K562 (cell line): ENCODE results near the gene FES. TPM values are rescaled to one million over a fixed set of nuclear protein-coding genes. Genes with fewer than 3 reads are reported as not detected.

Experiments
- ATAC-seq: fragments of 200-7000 bp; cut with Tn5 transposase; 3 replicates; pipeline ENCODE4 v1.9.1; 2020; ENCODE audit warnings: moderate library complexity
- BruUV-seq: library from RNA; stranded (reverse); fragments of 400-500 nt; replicated peaks from 2 replicates; lab custom pipeline; 2021; lab: Mats Ljungman, UMichigan
- CTCF ChIA-PET: fragments of 300-600 bp; formaldehyde crosslinking; extraction: SDS; loops from one replicate; lab custom pipeline; 2021; ENCODE audit warnings: low intra/inter-chr PET ratio; lab: Yijun Ruan, JAX
- POLR2A ChIA-PET: fragments of 300-600, 350-650 bp; sonication (Branson Sonifier 250); formaldehyde crosslinking; extraction: SDS; loops from one replicate; lab custom pipeline; 2021; ENCODE audit warnings: antibody characterized with exemption, inconsistent platforms; lab: Yijun Ruan, JAX
- DNase-seq, 4 experiments: peaks; one replicate each; pipeline versions ENCODE4 v3.0.0 to v3.0.0-alpha.2; 2011 to 2018; ENCODE audit warnings: low spot score in 3 of 4, mixed read lengths in 3 of 4; ENCODE audit errors: extremely low read depth in 1 of 4
- FAIRE-seq: peaks from 2 replicates; lab custom pipeline; 2011; peaks lifted over from hg19 to GRCh38; lab: Jason Lieb, UNC
- H2AFZ ChIP-seq: 2 replicates; pipeline ENCODE4 v1.6.0; 2011; ENCODE audit warnings: low read depth, low read length, control low read depth, inconsistent platforms
- H3K27ac ChIP-seq: fragments of 200-600 bp; 3 replicates; pipeline ENCODE4 v1.8.0; 2011; ENCODE audit warnings: low read depth, mild to moderate bottlenecking, control low read depth, inconsistent platforms, low read length, moderate library complexity, mixed read lengths; ENCODE audit errors: extremely low read depth
- H3K27me3 ChIP-seq, 2 experiments: fragments of 300-600 bp in 1 of 2; 2 replicates in 1 of 2; 3 replicates in 1 of 2; pipeline versions ENCODE4 v1.6.0 to v1.8.0; 2011; ENCODE audit warnings: inconsistent platforms in 2 of 2, low read length in 2 of 2, mild to moderate bottlenecking in 1 of 2, mixed read lengths in 1 of 2, moderate library complexity in 1 of 2; ENCODE audit not compliant: control insufficient read depth in 2 of 2, insufficient read depth in 2 of 2
- H3K36me3 ChIP-seq: fragments of 300-600 bp; 3 replicates; pipeline ENCODE4 v1.8.0; 2011; ENCODE audit warnings: mild to moderate bottlenecking, low read length, inconsistent platforms; ENCODE audit not compliant: control insufficient read depth, insufficient read depth
- H3K4me1 ChIP-seq, 2 experiments: fragments of 200-600 bp in 1 of 2; replicated peaks in 1 of 2; 2 replicates in 1 of 2; 3 replicates in 1 of 2; pipeline versions ENCODE4 v1.5.1 to v1.8.0; 2011; ENCODE audit warnings: inconsistent platforms in 2 of 2, low read length in 2 of 2, mild to moderate bottlenecking in 1 of 2, mixed read lengths in 1 of 2, moderate library complexity in 1 of 2; ENCODE audit not compliant: control insufficient read depth in 2 of 2, insufficient read depth in 2 of 2
- H3K4me2 ChIP-seq: 2 replicates; pipeline ENCODE4 v1.6.1; 2011; ENCODE audit warnings: low read length, control low read depth, inconsistent platforms, mixed read lengths; ENCODE audit not compliant: insufficient read depth
- H3K4me3 ChIP-seq: fragments of 200-600 bp; sonication (generic), shearing (Covaris generic); 2 replicates; pipeline ENCODE4 v1.5.1; 2016; ENCODE audit warnings: control low read depth, inconsistent platforms
- H3K79me2 ChIP-seq: fragments of 200-600 bp; 3 replicates; pipeline ENCODE4 v1.8.0; 2011; ENCODE audit warnings: low read length, inconsistent platforms; ENCODE audit not compliant: control insufficient read depth, insufficient read depth
- H3K9ac ChIP-seq, 2 experiments: 2 replicates each; pipeline versions ENCODE4 v1.6.0 to v1.6.1; 2011; ENCODE audit warnings: low read depth in 2 of 2, low read length in 2 of 2, control low read depth in 1 of 2, inconsistent platforms in 1 of 2, mild to moderate bottlenecking in 1 of 2, mixed read lengths in 1 of 2; ENCODE audit not compliant: insufficient read depth in 1 of 2
- H3K9me1 ChIP-seq: one replicate; pipeline ENCODE4 v1.6.0; 2011; ENCODE audit warnings: inconsistent platforms, mild to moderate bottlenecking, low read length, moderate library complexity; ENCODE audit not compliant: control insufficient read depth, insufficient read depth
- H3K9me3 ChIP-seq: replicated peaks from 2 replicates; pipeline ENCODE4 v1.5.1; 2011; ENCODE audit warnings: low read depth, low read length, inconsistent platforms; ENCODE audit not compliant: control insufficient read depth, insufficient read depth
- H4K20me1 ChIP-seq: replicated peaks from 2 replicates; pipeline ENCODE4 v1.6.1; 2011; ENCODE audit warnings: low read length, inconsistent platforms, mixed read lengths; ENCODE audit not compliant: control insufficient read depth, insufficient read depth
- ARHGAP35 ChIP-seq: fragments of 450-650 bp; IDR thresholded peaks from 2 replicates; pipeline ENCODE4 v1.6.1; 2018; ENCODE audit not compliant: partially characterized antibody
- CCNT2 ChIP-seq: IDR thresholded peaks from 2 replicates; pipeline ENCODE4 v1.6.1; 2011; ENCODE audit warnings: borderline replicate concordance, low read depth, mild to moderate bottlenecking, moderate library complexity, mixed read lengths, low read length; ENCODE audit not compliant: insufficient read length; ENCODE audit errors: extremely low read depth
- DPF2 ChIP-seq: fragments of 450-650 bp; IDR thresholded peaks from 2 replicates; pipeline ENCODE4 v1.6.1; 2016
- E2F8 ChIP-seq: fragments of 450-650 bp; IDR thresholded peaks from 2 replicates; pipeline ENCODE4 v1.7.1; 2018; ENCODE audit warnings: mild to moderate bottlenecking, low read depth; ENCODE audit not compliant: partially characterized antibody
- ETS2 ChIP-seq: IDR thresholded peaks from 2 replicates; pipeline ENCODE4 v1.6.1; 2016; ENCODE audit warnings: borderline replicate concordance, missing genetic modification characterization, mild to moderate bottlenecking, moderate library complexity, missing compliant biosample characterization; ENCODE audit not compliant: poor library complexity, severe bottlenecking
- HDAC2 ChIP-seq: fragments of 450-650 bp; IDR thresholded peaks from 2 replicates; pipeline ENCODE4 v1.6.1; 2016; ENCODE audit warnings: mild to moderate bottlenecking
- KAT7 ChIP-seq: sonication (generic); formaldehyde crosslinking; IDR thresholded peaks from 2 replicates; pipeline ENCODE4 v1.8.0; 2022; ENCODE audit warnings: missing genetic modification reagents, mild to moderate bottlenecking, borderline replicate concordance
- MTA1 ChIP-seq: fragments of 450-650 bp; IDR thresholded peaks from 2 replicates; pipeline ENCODE4 v1.6.1; 2017; ENCODE audit warnings: borderline replicate concordance
- NCOA2 ChIP-seq, 2 experiments: fragments of 450-650 bp; IDR thresholded peaks; 2 replicates each; pipeline ENCODE4 v1.6.1; 2018; ENCODE audit warnings: mild to moderate bottlenecking in 2 of 2, moderate library complexity in 1 of 2; ENCODE audit not compliant: partially characterized antibody in 2 of 2
- NFATC3 ChIP-seq: fragments of 450-650 bp; IDR thresholded peaks from 2 replicates; pipeline ENCODE4 v1.6.1; 2017; ENCODE audit warnings: mild to moderate bottlenecking
- RBM14 ChIP-seq: fragments of 200-400 bp; formaldehyde crosslinking; IDR thresholded peaks from 2 replicates; pipeline ENCODE4 v1.6.1; 2018; ENCODE audit warnings: low read depth, mild to moderate bottlenecking, low read length, moderate library complexity, borderline replicate concordance; ENCODE audit not compliant: insufficient read depth
- RNF2 ChIP-seq: sonication (generic); IDR thresholded peaks from 2 replicates; pipeline ENCODE4 v1.6.1; 2016
- SREBF1 ChIP-seq: fragments of 150-350 bp; IDR thresholded peaks from 2 replicates; pipeline ENCODE4 v1.6.1; 2014; ENCODE audit warnings: antibody characterized with exemption, low read depth, low read length, borderline replicate concordance
- STAG1 ChIP-seq: sonication (generic); formaldehyde crosslinking; IDR thresholded peaks from 2 replicates; pipeline ENCODE4 v1.5.0; 2020; ENCODE audit warnings: missing genetic modification reagents, borderline replicate concordance
- TCF3 ChIP-seq: sonication (generic); formaldehyde crosslinking; IDR thresholded peaks from 2 replicates; pipeline ENCODE4 v1.4.0; 2020; ENCODE audit warnings: mild to moderate bottlenecking, missing genetic modification reagents
- ZEB2 ChIP-seq: fragments of 450-650 bp; IDR thresholded peaks from 2 replicates; pipeline ENCODE4 v1.6.1; 2016
- ZNF764 ChIP-seq: fragments of 250-450 bp; sonication (Bioruptor Pico); IDR thresholded peaks from 2 replicates; pipeline ENCODE4 v1.4.0; 2020; ENCODE audit warnings: low read depth, mild to moderate bottlenecking, moderate library complexity
- WGBS: fragments of 100-300 bp; shearing (Covaris generic); methylation state at CpG from one replicate; pipeline ENCODE4 v1.1.6; 2016; ENCODE audit warnings: low coverage, mixed read lengths; ENCODE audit not compliant: insufficient coverage; ENCODE audit errors: missing lambda C conversion rate; 5-methylcytosine and 5-hydroxymethylcytosine counted together
- in situ Hi-C: fragments of 300-500 bp; cut with MboI; formaldehyde crosslinking; loops from 4 replicates; pipeline ENCODE4 v1.15.0; 2018; ENCODE audit warnings: inconsistent platforms, mixed read lengths
- intact Hi-C: fragments of 100-400 bp; cut with micrococcal nuclease; formaldehyde crosslinking; loops from 2 replicates; pipeline ENCODE4 v1.14.2; 2022
- polyA plus RNA-seq, 8 experiments: library from polyadenylated mRNA; depleted of rRNA in 4 of 8; stranded (reverse) in 5 of 8; unstranded in 3 of 8; fragments of >200 nt; fragmentation: Nextera tagmentation in 2 of 8; fragmentation: Illumina TruSeq in 1 of 8; extraction: Ambion mirVana in 2 of 8; extraction: Trizol in 1 of 8; gene quantifications; 2 replicates each; pipeline versions ENCODE4 v1.2.1 to v1.2.3, GENCODE V29; 2011 to 2014; ENCODE audit warnings: inconsistent platforms in 1 of 8, missing spikeins in 1 of 8
- total RNA-seq, 7 experiments: library from RNA; depleted of rRNA in 6 of 7; stranded (reverse); fragments of >200 nt in 6 of 7; fragmentation: Illumina TruSeq in 2 of 7; extraction: Trizol in 2 of 7; gene quantifications; 2 replicates each; pipeline versions ENCODE4 v1.2.1 to v1.2.3, GENCODE V29; 2011 to 2021; ENCODE audit warnings: low replicate concordance in 1 of 7
- TF ChIP-seq, protein P1 (sequence below): fragments of 450-650 bp; IDR thresholded peaks from 2 replicates; pipeline ENCODE4 v1.6.1; 2017; ENCODE audit warnings: mild to moderate bottlenecking, moderate library complexity
- TF ChIP-seq, protein P2 (sequence below): fragments of 250-450 bp; sonication (Bioruptor Pico); IDR thresholded peaks from 2 replicates; pipeline ENCODE4 v1.8.0; 2022; ENCODE audit warnings: inconsistent platforms, mild to moderate bottlenecking, moderate library complexity, borderline replicate concordance

The FES gene
- total and polyA plus RNA-seq, 9 of the 15 experiments (the other 6 are each of a cell fraction or from before 2014, with no cell fraction given): 0.38 to 2.6 (median 0.82) TPM

GRCh38 chr15:90834626-90835025, 49.7 kb upstream of the FES start:
- H3K9me1 ChIP-seq: no peaks in the 10 kb centered on the region
- FAIRE-seq (peak; percentile 71), ATAC-seq (peak; percentile 28), DNase-seq (peak in 2 of 4 experiments; percentile 53 to 60)
- H3K4me3 ChIP-seq: no peak overlapping the region
- no peaks in the 10 kb centered on the region for H3K79me2 ChIP-seq
- ChIA-PET CTCF (interaction anchor here (0.6 kb wide), 1 partner anchor 49 kb away, joined by 3 read pairs; no protein-coding TSS in a partner anchor), POLR2A (interaction anchor here (1.0 to 1.4 kb wide), 3 partner anchors 9 to 47 kb away, joined by 3 to 4 read pairs (median 3); partner anchors contain the start of gene FURIN)
- no peaks in the 10 kb centered on the region for H3K27me3 ChIP-seq
- intact Hi-C loops (no loop called here), in situ Hi-C loops (no loop called here)
- no TSS peak for BruUV-seq
- H4K20me1 ChIP-seq: no peaks in the 10 kb centered on the region
- H3K9me3 ChIP-seq: no peaks in the 10 kb centered on the region
- H3K9ac ChIP-seq: peak overlapping the region in 1 of 2 experiments; percentile 38; a peak in 1 of 4 replicates
- peak overlapping the region; percentile 52 for H2AFZ ChIP-seq
- peaks cover 35 to 56% of the 10 kb centered on the region in 2 experiments for H3K4me1 ChIP-seq
- peak overlapping the region; percentile 61 for H3K4me2 ChIP-seq
- no peaks in the 10 kb centered on the region for H3K36me3 ChIP-seq
- 22% methylated on average over 5 of the region's 5 CpGs for WGBS
- peak overlapping the region; percentile 43; the same call in 1 of the 3 replicates for H3K27ac ChIP-seq
- TF ChIP-seq, protein P1, sequence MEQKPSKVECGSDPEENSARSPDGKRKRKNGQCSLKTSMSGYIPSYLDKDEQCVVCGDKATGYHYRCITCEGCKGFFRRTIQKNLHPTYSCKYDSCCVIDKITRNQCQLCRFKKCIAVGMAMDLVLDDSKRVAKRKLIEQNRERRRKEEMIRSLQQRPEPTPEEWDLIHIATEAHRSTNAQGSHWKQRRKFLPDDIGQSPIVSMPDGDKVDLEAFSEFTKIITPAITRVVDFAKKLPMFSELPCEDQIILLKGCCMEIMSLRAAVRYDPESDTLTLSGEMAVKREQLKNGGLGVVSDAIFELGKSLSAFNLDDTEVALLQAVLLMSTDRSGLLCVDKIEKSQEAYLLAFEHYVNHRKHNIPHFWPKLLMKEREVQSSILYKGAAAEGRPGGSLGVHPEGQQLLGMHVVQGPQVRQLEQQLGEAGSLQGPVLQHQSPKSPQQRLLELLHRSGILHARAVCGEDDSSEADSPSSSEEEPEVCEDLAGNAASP: no peak
- TF ChIP-seq ARHGAP35 (no peak), MTA1 (no peak), RNF2 (no peak), NFATC3 (no peak), E2F8 (no peak), ETS2 (tag) (no peak), STAG1 (CRISPR knock-in tag) (no peak), ZEB2 (peak; percentile 29; the same call in 1 of the 2 replicates), TCF3 (CRISPR knock-in tag) (0 out of 2 replicates have a peak, but pooled peaks have one; percentile 9), NCOA2 (IDR thresholded peaks at IDR 0.05; ENCODE audit: partially characterized antibody in 2 of 2) (no peak), SREBF1 (no peak), KAT7 (CRISPR knock-in tag) (no peak), HDAC2 (no peak), ZNF764 (CRISPR knock-in tag) (no peak), CCNT2 (no peak), RBM14 (no peak), DPF2 (0 out of 2 replicates have a peak, but pooled peaks have one; percentile 14)
- TF ChIP-seq, protein P2, sequence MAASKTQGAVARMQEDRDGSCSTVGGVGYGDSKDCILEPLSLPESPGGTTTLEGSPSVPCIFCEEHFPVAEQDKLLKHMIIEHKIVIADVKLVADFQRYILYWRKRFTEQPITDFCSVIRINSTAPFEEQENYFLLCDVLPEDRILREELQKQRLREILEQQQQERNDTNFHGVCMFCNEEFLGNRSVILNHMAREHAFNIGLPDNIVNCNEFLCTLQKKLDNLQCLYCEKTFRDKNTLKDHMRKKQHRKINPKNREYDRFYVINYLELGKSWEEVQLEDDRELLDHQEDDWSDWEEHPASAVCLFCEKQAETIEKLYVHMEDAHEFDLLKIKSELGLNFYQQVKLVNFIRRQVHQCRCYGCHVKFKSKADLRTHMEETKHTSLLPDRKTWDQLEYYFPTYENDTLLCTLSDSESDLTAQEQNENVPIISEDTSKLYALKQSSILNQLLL (CRISPR knock-in tag): no peak
